ENCODE results near the gene MOG. TPM values are rescaled to one million over a fixed set of nuclear protein-coding genes. Genes with fewer than 3 reads are reported as not detected.
A peak's percentile ranks its signal among the peaks of the same experiment; 100 is the strongest.

MOG gene
- 0.49 TPM for polyA plus RNA-seq (2013)

GRCh38 chr6:29656798-29657197 lies at the start of gene MOG:
MOG (plus strand) TSS chr6:29657092; CDS start chr6:29657210, 118 bp downstream.
- Histone ChIP-seq H3K27me3 (replicated peaks in 2 of 5; ENCODE audit: control insufficient read depth in 4 of 5, insufficient read depth in 5 of 5, low read length in 4 of 5) (peaks cover 5 to 15% (median 7%) of the 10 kb centered on the region in 5 experiments), H3K9me3 (ENCODE audit: control extremely low read depth in 1 of 5, control insufficient read depth in 4 of 5, insufficient read depth in 2 of 5, low read depth in 1 of 5, low read length in 4 of 5) (no peaks in the 10 kb centered on the region), H3K4me1 (ENCODE audit: control extremely low read depth in 1 of 4, control insufficient read depth in 4 of 4, insufficient read depth in 4 of 4, low read length in 3 of 4) (no peaks in the 10 kb centered on the region), H3K27ac (ENCODE audit: insufficient read depth in 1 of 2, low read depth in 1 of 2, low read length in 2 of 2, poor library complexity in 1 of 2, severe bottlenecking in 2 of 2) (no peak within 1 kb of the TSS), H3K36me3 (ENCODE audit: control insufficient read depth in 4 of 4, insufficient read depth in 4 of 4, low read length in 3 of 4) (no peaks in the 10 kb centered on the region), H3K4me3 (ENCODE audit: control insufficient read depth in 1 of 7, extremely low read depth in 1 of 7, insufficient read depth in 4 of 7, low read depth in 2 of 7, low read length in 6 of 7) (no peak within 1 kb of the TSS)
- no peak for DNase-seq
- ChIA-PET POLR2A (no interaction called here), CTCF (interaction anchor here (0.6 to 5.7 kb wide), 4 partner anchors 7 to 655 kb away, joined by 3 to 65 read pairs (median 5); no protein-coding TSS in a partner anchor)
- 96% methylated on average over 3 of the region's 4 CpGs for WGBS (ENCODE audit: insufficient coverage)

GRCh38 chr6:29608131-29608530 lies 48.8 kb upstream of the MOG start:
- POLR2A ChIA-PET: no interaction called here
- no peak for DNase-seq
- H3K27me3 ChIP-seq (replicated peaks in 2 of 5; ENCODE audit: control insufficient read depth in 4 of 5, insufficient read depth in 5 of 5, low read length in 4 of 5): peaks cover 0 to 3% (median 0%) of the 10 kb centered on the region in 5 experiments
- CTCF ChIA-PET: interaction anchor here (2.1 kb wide), 1 partner anchor 18 kb away, joined by 7 read pairs; no protein-coding TSS in a partner anchor
- H3K4me1 ChIP-seq (ENCODE audit: control extremely low read depth in 1 of 4, control insufficient read depth in 4 of 4, insufficient read depth in 4 of 4, low read length in 3 of 4): no peaks in the 10 kb centered on the region
- H3K9me3 ChIP-seq (ENCODE audit: control extremely low read depth in 1 of 5, control insufficient read depth in 4 of 5, insufficient read depth in 2 of 5, low read depth in 1 of 5, low read length in 4 of 5): no peaks in the 10 kb centered on the region
- no peak overlapping the region for H3K4me3 ChIP-seq (ENCODE audit: control insufficient read depth in 1 of 7, extremely low read depth in 1 of 7, insufficient read depth in 4 of 7, low read depth in 2 of 7, low read length in 6 of 7)
- H3K27ac ChIP-seq (ENCODE audit: insufficient read depth in 1 of 2, low read depth in 1 of 2, low read length in 2 of 2, poor library complexity in 1 of 2, severe bottlenecking in 2 of 2): no peak overlapping the region
- H3K36me3 ChIP-seq (ENCODE audit: control insufficient read depth in 4 of 4, insufficient read depth in 4 of 4, low read length in 3 of 4): peaks cover 0 to 74% (median 20%) of the 10 kb centered on the region in 4 experiments

GRCh38 chr6:29610540-29610939 lies 46.4 kb upstream of the MOG start:
- Histone ChIP-seq H3K27ac (ENCODE audit: insufficient read depth in 1 of 2, low read depth in 1 of 2, low read length in 2 of 2, poor library complexity in 1 of 2, severe bottlenecking in 2 of 2) (no peak overlapping the region), H3K36me3 (ENCODE audit: control insufficient read depth in 4 of 4, insufficient read depth in 4 of 4, low read length in 3 of 4) (peaks cover 0 to 65% (median 20%) of the 10 kb centered on the region in 4 experiments), H3K9me3 (ENCODE audit: control extremely low read depth in 1 of 5, control insufficient read depth in 4 of 5, insufficient read depth in 2 of 5, low read depth in 1 of 5, low read length in 4 of 5) (no peaks in the 10 kb centered on the region), H3K4me1 (ENCODE audit: control extremely low read depth in 1 of 4, control insufficient read depth in 4 of 4, insufficient read depth in 4 of 4, low read length in 3 of 4) (no peaks in the 10 kb centered on the region), H3K27me3 (replicated peaks in 2 of 5; ENCODE audit: control insufficient read depth in 4 of 5, insufficient read depth in 5 of 5, low read length in 4 of 5) (peaks cover 0 to 3% (median 0%) of the 10 kb centered on the region in 5 experiments), H3K4me3 (ENCODE audit: control insufficient read depth in 1 of 7, extremely low read depth in 1 of 7, insufficient read depth in 4 of 7, low read depth in 2 of 7, low read length in 6 of 7) (no peak overlapping the region)
- no peak for DNase-seq
- 94% methylated on average over 4 of the region's 4 CpGs for WGBS (ENCODE audit: insufficient coverage)
- ChIA-PET CTCF (no interaction called here), POLR2A (no interaction called here)

GRCh38 chr6:29611426-29611825 lies 45.5 kb upstream of the MOG start:
- peaks cover 0 to 3% (median 0%) of the 10 kb centered on the region in 5 experiments for H3K27me3 ChIP-seq (replicated peaks in 2 of 5; ENCODE audit: control insufficient read depth in 4 of 5, insufficient read depth in 5 of 5, low read length in 4 of 5)
- H3K27ac ChIP-seq (ENCODE audit: insufficient read depth in 1 of 2, low read depth in 1 of 2, low read length in 2 of 2, poor library complexity in 1 of 2, severe bottlenecking in 2 of 2): no peak overlapping the region
- no peaks in the 10 kb centered on the region for H3K9me3 ChIP-seq (ENCODE audit: control extremely low read depth in 1 of 5, control insufficient read depth in 4 of 5, insufficient read depth in 2 of 5, low read depth in 1 of 5, low read length in 4 of 5)
- DNase-seq: no peak
- peaks cover 0 to 56% (median 17%) of the 10 kb centered on the region in 4 experiments for H3K36me3 ChIP-seq (ENCODE audit: control insufficient read depth in 4 of 4, insufficient read depth in 4 of 4, low read length in 3 of 4)
- no peak overlapping the region for H3K4me3 ChIP-seq (ENCODE audit: control insufficient read depth in 1 of 7, extremely low read depth in 1 of 7, insufficient read depth in 4 of 7, low read depth in 2 of 7, low read length in 6 of 7)
- WGBS (ENCODE audit: insufficient coverage): 100% methylated on average over 1 of the region's 4 CpGs
- POLR2A ChIA-PET: interaction anchor here (1.0 kb wide), 1 partner anchor 22 kb away, joined by 5 read pairs; the partner anchor contains the start of gene GABBR1
- CTCF ChIA-PET: interaction anchor here (0.6 to 2.8 kb wide), 5 partner anchors 8 to 131 kb away, joined by 3 to 14 read pairs (median 3); no protein-coding TSS in a partner anchor
- no peaks in the 10 kb centered on the region for H3K4me1 ChIP-seq (ENCODE audit: control extremely low read depth in 1 of 4, control insufficient read depth in 4 of 4, insufficient read depth in 4 of 4, low read length in 3 of 4)

- DNase-seq: peak in 1 of 3 donors; percentile 26
- Histone ChIP-seq H3K4me3 (ENCODE audit: control insufficient read depth in 1 of 7, extremely low read depth in 1 of 7, insufficient read depth in 4 of 7, low read depth in 2 of 7, low read length in 6 of 7) (no peak overlapping the region), H3K27ac (ENCODE audit: insufficient read depth in 1 of 2, low read depth in 1 of 2, low read length in 2 of 2, poor library complexity in 1 of 2, severe bottlenecking in 2 of 2) (no peak overlapping the region), H3K9me3 (ENCODE audit: control extremely low read depth in 1 of 5, control insufficient read depth in 4 of 5, insufficient read depth in 2 of 5, low read depth in 1 of 5, low read length in 4 of 5) (no peaks in the 10 kb centered on the region), H3K36me3 (ENCODE audit: control insufficient read depth in 4 of 4, insufficient read depth in 4 of 4, low read length in 3 of 4) (peaks cover 0 to 41% (median 9%) of the 10 kb centered on the region in 4 experiments), H3K27me3 (replicated peaks in 2 of 5; ENCODE audit: control insufficient read depth in 4 of 5, insufficient read depth in 5 of 5, low read length in 4 of 5) (peaks cover 0 to 4% (median 0%) of the 10 kb centered on the region in 5 experiments), H3K4me1 (ENCODE audit: control extremely low read depth in 1 of 4, control insufficient read depth in 4 of 4, insufficient read depth in 4 of 4, low read length in 3 of 4) (no peaks in the 10 kb centered on the region)
- 92% methylated on average over 2 of the region's 8 CpGs for WGBS (ENCODE audit: insufficient coverage)
- ChIA-PET CTCF (interaction anchor here (0.6 to 1.6 kb wide), 3 partner anchors 9 to 242 kb away, joined by 3 to 5 read pairs (median 3); no protein-coding TSS in a partner anchor), POLR2A (no interaction called here)
Measured at GRCh38 chr6:29617782-29618554, 38.9 kb upstream of the MOG start.

- ChIA-PET POLR2A (no interaction called here), CTCF (interaction anchor here (1.2 kb wide), 1 partner anchor 8 kb away, joined by 3 read pairs; no protein-coding TSS in a partner anchor)
- WGBS (ENCODE audit: insufficient coverage): 88% methylated on average over 1 of the region's 1 CpG
- Histone ChIP-seq H3K4me3 (ENCODE audit: control insufficient read depth in 1 of 7, extremely low read depth in 1 of 7, insufficient read depth in 4 of 7, low read depth in 2 of 7, low read length in 6 of 7) (no peak overlapping the region), H3K27me3 (replicated peaks in 2 of 5; ENCODE audit: control insufficient read depth in 4 of 5, insufficient read depth in 5 of 5, low read length in 4 of 5) (peaks cover 0 to 5% (median 0%) of the 10 kb centered on the region in 5 experiments), H3K4me1 (ENCODE audit: control extremely low read depth in 1 of 4, control insufficient read depth in 4 of 4, insufficient read depth in 4 of 4, low read length in 3 of 4) (peaks cover 0 to 3% (median 0%) of the 10 kb centered on the region in 4 experiments), H3K9me3 (ENCODE audit: control extremely low read depth in 1 of 5, control insufficient read depth in 4 of 5, insufficient read depth in 2 of 5, low read depth in 1 of 5, low read length in 4 of 5) (no peaks in the 10 kb centered on the region), H3K27ac (ENCODE audit: insufficient read depth in 1 of 2, low read depth in 1 of 2, low read length in 2 of 2, poor library complexity in 1 of 2, severe bottlenecking in 2 of 2) (no peak overlapping the region), H3K36me3 (ENCODE audit: control insufficient read depth in 4 of 4, insufficient read depth in 4 of 4, low read length in 3 of 4) (peaks cover 0 to 34% (median 7%) of the 10 kb centered on the region in 4 experiments)
- DNase-seq: no peak
Measured at GRCh38 chr6:29619578-29620160, 37.2 kb upstream of the MOG start.

Data from common myeloid progenitor, CD34-positive (primary cell).